ENCODE results near the gene LRP11. TPM values are rescaled to one million over a fixed set of nuclear protein-coding genes. Genes with fewer than 3 reads are reported as not detected.

The LRP11 gene
- total and polyA plus RNA-seq, 2 donors from 2014 or later, result 22.1 to 34.0 TPM

GRCh38 chr6:149906405-149906804 lies 42.2 kb upstream of the LRP11 start:
- Histone ChIP-seq H3K4me3 (ENCODE audit: low read length in 3 of 3) (no peak overlapping the region), H3K27ac (ENCODE audit: low read depth in 2 of 2, low read length in 2 of 2) (no peak overlapping the region), H3K27me3 (ENCODE audit: control insufficient read depth, insufficient read depth, low read length) (no peaks in the 10 kb centered on the region), H3K4me1 (ENCODE audit: control insufficient read depth in 2 of 3, insufficient read depth in 2 of 3, low read depth in 1 of 3, low read length in 3 of 3) (peaks cover 0 to 4% (median 0%) of the 10 kb centered on the region in 3 donors), H3K9me3 (ENCODE audit: control insufficient read depth in 2 of 3, insufficient read depth in 1 of 3, low read length in 3 of 3) (peaks cover 0 to 4% (median 0%) of the 10 kb centered on the region in 3 donors), H3K36me3 (ENCODE audit: control insufficient read depth in 2 of 3, insufficient read depth in 3 of 3, low read length in 3 of 3) (no peaks in the 10 kb centered on the region), H3K9ac (ENCODE audit: low read length in 3 of 3) (no peak overlapping the region)
- no peak for TF ChIP-seq CTCF (IDR thresholded peaks at IDR 0.05; ENCODE audit: borderline replicate concordance, extremely low read depth, insufficient read depth)
- intact Hi-C loops (cut with DNase I), result no loop called here
- FAIRE-seq (no peak), DNase-seq (no peak)

- FAIRE-seq, result no peak
- Histone ChIP-seq H3K9ac (ENCODE audit: low read length in 3 of 3) (no peak overlapping the region), H3K4me3 (ENCODE audit: low read length in 3 of 3) (no peak overlapping the region), H3K27me3 (ENCODE audit: control insufficient read depth, insufficient read depth, low read length) (no peaks in the 10 kb centered on the region), H3K36me3 (ENCODE audit: control insufficient read depth in 2 of 3, insufficient read depth in 3 of 3, low read length in 3 of 3) (no peaks in the 10 kb centered on the region), H3K9me3 (ENCODE audit: control insufficient read depth in 2 of 3, insufficient read depth in 1 of 3, low read length in 3 of 3) (peaks cover 0 to 4% (median 0%) of the 10 kb centered on the region in 3 donors), H3K4me1 (ENCODE audit: control insufficient read depth in 2 of 3, insufficient read depth in 2 of 3, low read depth in 1 of 3, low read length in 3 of 3) (peaks cover 0 to 4% (median 0%) of the 10 kb centered on the region in 3 donors), H3K27ac (ENCODE audit: low read depth in 2 of 2, low read length in 2 of 2) (no peak overlapping the region)
- peak in 1 of 5 donors; percentile 18 for DNase-seq
- intact Hi-C loops (cut with DNase I), result no loop called here
- no peak for TF ChIP-seq CTCF (IDR thresholded peaks at IDR 0.05; ENCODE audit: borderline replicate concordance, extremely low read depth, insufficient read depth)
These were observed 41.8 kb upstream of the LRP11 start for GRCh38 chr6:149905911-149906371.

GRCh38 chr6:149905371-149905910 lies 41.3 kb upstream of the LRP11 start:
- DNase-seq (peak in 1 of 5 donors; percentile 67), FAIRE-seq (no peak)
- H3K9ac ChIP-seq (ENCODE audit: low read length in 3 of 3), result no peak overlapping the region
- peaks cover 0 to 4% (median 0%) of the 10 kb centered on the region in 3 donors for H3K9me3 ChIP-seq (ENCODE audit: control insufficient read depth in 2 of 3, insufficient read depth in 1 of 3, low read length in 3 of 3)
- H3K27ac ChIP-seq (ENCODE audit: low read depth in 2 of 2, low read length in 2 of 2), result no peak overlapping the region
- peaks cover 0 to 4% (median 0%) of the 10 kb centered on the region in 3 donors for H3K4me1 ChIP-seq (ENCODE audit: control insufficient read depth in 2 of 3, insufficient read depth in 2 of 3, low read depth in 1 of 3, low read length in 3 of 3)
- H3K27me3 ChIP-seq (ENCODE audit: control insufficient read depth, insufficient read depth, low read length), result no peaks in the 10 kb centered on the region
- intact Hi-C loops (cut with DNase I), result no loop called here
- no peak for TF ChIP-seq CTCF (IDR thresholded peaks at IDR 0.05; ENCODE audit: borderline replicate concordance, extremely low read depth, insufficient read depth)
- no peaks in the 10 kb centered on the region for H3K36me3 ChIP-seq (ENCODE audit: control insufficient read depth in 2 of 3, insufficient read depth in 3 of 3, low read length in 3 of 3)
- H3K4me3 ChIP-seq (ENCODE audit: low read length in 3 of 3), result no peak overlapping the region

Data from kidney (tissue), 14 donors.